KBM-7 (cell line): ENCODE measurements around the gene C7.

Source experiments
- DNase-seq: peaks from one replicate; pipeline ENCODE4 v3.0.0-alpha.2; 2015
- in situ Hi-C: fragments of 300-500 bp; cut with MboI; formaldehyde crosslinking; loops from 2 replicates; pipeline ENCODE4 v1.14.3; 2020; ENCODE audit warnings: low sequenced_read_pairs, low pct_unique_long_range_greater_than_20kb, mixed read lengths

Gene C7

DNA sequence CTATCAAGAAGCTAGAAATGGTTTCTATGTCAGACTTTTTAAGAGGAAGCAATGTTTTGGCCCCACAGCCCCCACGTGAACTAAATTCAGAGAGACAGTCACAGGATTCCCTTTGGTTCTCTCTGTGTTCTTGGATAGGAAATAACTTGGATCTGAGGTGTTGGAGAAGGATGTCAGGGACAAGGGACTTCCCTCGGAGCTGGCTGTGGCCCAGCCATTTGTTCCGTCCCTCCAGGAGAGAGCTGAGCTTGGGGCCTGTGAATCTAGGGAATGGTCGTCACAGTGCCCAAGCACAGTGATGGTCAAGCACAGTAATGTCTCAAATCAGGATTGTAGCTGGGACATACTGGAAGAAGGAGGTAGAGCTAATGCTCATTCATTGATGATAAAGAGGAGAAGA lies 2.0 kb downstream of the C7 start:
- in situ Hi-C loops, result no loop called here
- DNase-seq, result no peak

DNA sequence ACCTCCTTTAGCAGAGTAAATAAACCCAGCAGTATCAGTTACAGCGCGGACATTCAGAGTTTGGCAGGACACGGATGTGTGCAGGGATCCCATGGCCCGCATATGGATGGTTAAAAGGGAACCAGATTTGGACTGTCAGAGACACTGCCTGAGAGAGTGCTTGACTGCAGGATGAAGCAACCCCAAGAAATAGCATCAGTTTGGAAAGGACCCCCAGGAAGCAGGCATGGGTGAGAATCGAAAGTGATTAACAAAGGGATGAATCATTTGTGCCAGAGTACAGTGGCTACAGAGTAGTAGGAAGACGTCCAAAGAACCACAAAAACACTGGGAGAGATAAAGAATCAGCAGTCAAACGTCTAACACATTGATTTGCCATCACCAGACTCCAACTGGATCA lies 5.5 kb downstream of the C7 start:
- in situ Hi-C loops, result no loop called here

DNA sequence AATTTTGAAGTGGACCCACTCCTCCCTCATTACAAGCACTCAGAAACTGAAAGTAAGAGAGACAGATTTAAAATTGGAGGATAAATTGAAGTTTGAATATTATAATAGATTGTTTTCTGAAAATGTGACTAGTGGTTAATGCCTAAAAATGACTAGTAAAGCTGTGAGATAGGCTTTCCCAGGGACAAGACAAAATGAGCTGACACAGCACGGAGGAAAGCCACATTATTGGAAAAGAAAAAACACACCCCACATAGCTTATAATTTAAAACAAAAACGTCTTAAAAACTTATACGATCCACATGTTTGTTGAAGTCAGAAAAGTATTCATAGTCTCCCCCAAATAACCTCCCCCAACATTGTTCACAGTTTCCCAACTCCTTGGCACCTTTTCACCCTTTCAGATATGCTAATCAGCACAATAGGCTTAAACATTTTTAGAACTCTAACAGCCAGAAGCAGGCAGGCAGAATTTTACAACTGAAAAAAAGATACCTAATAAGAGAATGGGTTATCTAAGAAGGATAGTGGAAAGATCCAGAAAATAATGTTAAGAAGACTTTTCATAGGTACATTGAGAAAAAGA lies 6.1 kb downstream of the C7 start:
- no peak for DNase-seq
- in situ Hi-C loops, result no loop called here

More for the DNA sequence above, 5.5 kb downstream of the C7 start:
- no peak for DNase-seq

DNA sequence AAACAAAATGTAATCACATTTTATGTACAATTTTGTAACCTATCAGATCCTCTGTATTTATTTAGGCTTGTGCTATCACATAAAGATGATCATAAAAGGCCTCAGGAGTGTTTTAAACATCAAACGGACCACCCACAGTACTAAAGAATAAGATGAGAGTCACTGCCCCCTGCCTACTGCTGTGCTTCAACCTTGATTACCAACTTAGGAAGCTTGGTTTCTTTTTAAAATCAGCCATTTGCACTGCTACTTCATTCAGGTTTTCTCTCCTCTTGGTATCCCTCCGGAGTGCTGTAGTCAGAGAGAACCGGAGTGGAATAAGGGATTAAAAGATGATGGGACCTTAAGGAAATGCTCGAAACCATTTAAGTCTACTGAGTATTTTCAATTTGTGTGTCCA lies 6.9 kb downstream of the C7 start:
- in situ Hi-C loops, result no loop called here

GRCh38 chr5:40928886-40929448 lies 19.7 kb downstream of the C7 start:
- in situ Hi-C loops, result no loop called here
- DNase-seq, result no peak

More for the DNA sequence above, 6.9 kb downstream of the C7 start:
- no peak for DNase-seq

DNA sequence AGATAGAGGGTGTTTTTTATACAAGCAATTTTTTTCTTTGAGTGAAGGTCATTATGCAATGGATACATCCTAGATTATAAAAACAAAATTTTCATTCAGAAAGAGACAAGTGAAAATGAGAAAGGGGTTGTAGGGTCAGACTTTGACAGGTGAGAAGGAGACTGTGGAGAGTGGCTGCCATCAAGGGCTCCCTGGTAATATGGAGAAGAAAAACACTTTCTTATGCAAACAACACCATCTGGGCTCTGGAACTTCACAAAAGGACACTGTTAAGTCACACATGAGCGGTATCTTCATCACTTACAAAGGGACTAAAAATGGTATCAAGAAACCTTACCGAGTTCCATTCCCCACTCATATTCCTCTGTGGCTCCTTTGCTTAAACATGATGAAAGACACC lies 23.5 kb downstream of the C7 start:
- in situ Hi-C loops, result no loop called here
- no peak for DNase-seq

DNA sequence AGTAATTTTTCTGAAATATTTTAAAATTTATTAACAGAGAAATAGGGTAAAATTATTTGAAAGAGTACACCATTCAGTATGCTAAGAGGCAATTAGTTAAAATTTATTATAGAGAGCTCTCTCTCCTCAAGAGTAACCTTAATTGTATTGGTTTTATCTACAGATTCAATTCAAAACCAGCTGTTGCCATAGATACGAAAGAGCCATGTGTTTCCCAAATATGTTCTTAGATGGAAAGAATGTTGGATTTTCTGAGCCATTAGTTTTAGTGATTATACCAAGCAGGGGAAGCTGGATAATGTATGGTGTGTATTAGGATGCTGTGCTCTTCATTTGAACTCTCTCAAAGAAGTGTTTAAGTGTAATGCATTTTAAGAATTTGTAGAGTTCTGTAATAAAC lies 27.8 kb downstream of the C7 start:
- no peak for DNase-seq
- in situ Hi-C loops, result no loop called here

DNA sequence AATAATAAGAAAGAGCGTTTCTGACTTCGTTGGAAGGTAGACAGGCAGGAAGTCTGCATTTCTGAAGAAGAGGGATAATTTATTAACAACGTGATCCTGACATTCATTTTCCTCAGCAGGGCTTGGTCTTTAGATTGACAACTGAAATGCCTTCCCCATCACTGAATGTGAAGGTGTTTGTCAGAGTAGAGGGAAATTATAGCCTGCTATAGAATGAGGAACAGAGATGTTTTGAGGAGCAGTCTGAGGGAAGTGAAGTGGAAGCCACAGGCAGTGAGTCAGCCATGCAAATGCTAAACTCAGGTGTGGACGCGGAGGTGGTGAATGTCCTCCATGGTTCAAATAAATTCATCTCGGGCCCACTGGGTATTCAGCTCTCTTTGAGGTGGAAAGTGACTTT lies 30.5 kb downstream of the C7 start:
- no peak for DNase-seq
- in situ Hi-C loops, result no loop called here

DNA sequence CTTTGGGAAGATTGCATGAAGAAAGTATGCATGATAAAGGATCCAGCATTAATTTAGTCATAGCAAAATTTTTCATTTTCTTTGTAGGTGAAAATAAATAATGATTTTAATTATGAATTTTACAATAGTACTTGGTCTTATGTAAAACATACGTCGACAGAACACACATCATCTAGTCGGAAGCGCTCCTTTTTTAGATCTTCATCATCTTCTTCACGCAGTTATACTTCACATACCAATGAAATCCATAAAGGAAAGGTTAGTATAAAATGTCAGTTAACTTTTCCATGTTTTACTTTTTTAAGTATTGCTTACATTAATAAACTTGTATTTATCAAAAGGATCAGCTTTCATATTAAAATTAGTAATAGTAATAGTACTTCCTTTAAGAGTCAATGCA lies 35.8 kb downstream of the C7 start:
- no peak for DNase-seq
- in situ Hi-C loops, result no loop called here

DNA sequence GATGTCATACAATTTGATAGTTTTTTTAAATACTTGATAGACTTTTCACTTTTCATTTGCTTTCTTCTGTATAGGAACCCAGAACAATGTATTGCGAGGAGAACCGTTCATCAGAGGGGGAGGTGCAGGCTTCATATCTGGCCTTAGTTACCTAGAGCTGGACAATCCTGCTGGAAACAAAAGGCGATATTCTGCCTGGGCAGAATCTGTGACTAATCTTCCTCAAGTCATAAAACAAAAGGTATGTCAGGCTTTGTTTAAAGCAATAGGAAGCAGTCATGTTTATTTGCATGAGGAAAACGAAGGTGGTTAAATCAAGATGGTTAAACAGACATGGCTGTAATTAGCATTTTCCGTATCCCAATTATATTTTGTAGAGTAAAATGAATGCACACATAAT lies 46.0 kb downstream of the C7 start:
- in situ Hi-C loops, result no loop called here
- no peak for DNase-seq

- in situ Hi-C loops, result no loop called here
Observed at GRCh38 chr5:40957048-40957447, 47.8 kb downstream of the C7 start.

GRCh38 chr5:40958811-40959210 lies 49.5 kb downstream of the C7 start:
- in situ Hi-C loops, result no loop called here
- DNase-seq, result no peak

More at GRCh38 chr5:40957048-40957447, 47.8 kb downstream of the C7 start:
- DNase-seq, result no peak

DNA sequence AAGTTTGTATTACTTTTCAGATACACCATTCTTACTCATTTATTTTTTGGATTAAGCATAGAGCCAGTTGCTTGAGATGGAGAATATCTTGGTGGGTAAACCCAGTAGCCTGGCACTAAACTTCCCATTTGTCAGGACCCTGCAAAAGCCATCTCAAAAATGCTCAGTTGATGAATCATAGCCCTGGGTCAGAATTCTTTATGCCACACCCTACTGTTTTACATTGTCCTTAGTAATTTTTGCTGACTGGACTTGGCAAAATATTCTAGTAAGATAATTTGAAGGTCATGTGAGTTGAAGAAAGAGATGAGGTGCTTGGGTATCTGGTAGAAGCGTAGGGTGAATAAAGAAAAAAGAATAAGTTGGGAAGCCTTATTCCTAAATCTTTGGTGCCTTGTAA lies 50.7 kb downstream of the C7 start:
- in situ Hi-C loops, result no loop called here
- DNase-seq, result no peak

- in situ Hi-C loops, result no loop called here
Observed at GRCh38 chr5:40962207-40962955, 53.1 kb downstream of the C7 start.

DNA sequence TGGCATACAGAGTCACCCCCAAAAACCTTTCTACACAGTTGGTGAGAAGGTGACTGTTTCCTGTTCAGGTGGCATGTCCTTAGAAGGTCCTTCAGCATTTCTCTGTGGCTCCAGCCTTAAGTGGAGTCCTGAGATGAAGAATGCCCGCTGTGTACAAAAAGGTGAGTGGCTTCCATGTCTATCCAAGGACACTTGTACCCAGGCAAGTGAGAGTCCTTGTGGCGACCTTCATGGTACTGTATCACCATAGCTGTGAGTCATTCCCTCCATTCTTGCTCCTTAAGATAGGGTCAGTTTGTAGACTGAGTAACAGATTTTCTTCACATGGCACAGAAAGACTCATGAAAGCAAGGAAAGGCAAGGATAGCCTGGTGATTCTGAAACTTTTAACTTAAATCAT lies 63.1 kb downstream of the C7 start:
- in situ Hi-C loops, result no loop called here
- DNase-seq, result no peak

More at GRCh38 chr5:40962207-40962955, 53.1 kb downstream of the C7 start:
- DNase-seq, result no peak

GRCh38 chr5:40973364-40974004 lies 64.2 kb downstream of the C7 start:
- no peak for DNase-seq
- in situ Hi-C loops, result no loop called here

GRCh38 chr5:40976041-40976440 lies 66.7 kb downstream of the C7 start:
- DNase-seq, result no peak
- in situ Hi-C loops, result no loop called here

GRCh38 chr5:40976836-40977235 lies 67.5 kb downstream of the C7 start:
- DNase-seq, result no peak
- in situ Hi-C loops, result no loop called here

GRCh38 chr5:40981420-40981819 lies 72.1 kb downstream of the C7 start:
- in situ Hi-C loops, result no loop called here
- DNase-seq, result no peak

DNA sequence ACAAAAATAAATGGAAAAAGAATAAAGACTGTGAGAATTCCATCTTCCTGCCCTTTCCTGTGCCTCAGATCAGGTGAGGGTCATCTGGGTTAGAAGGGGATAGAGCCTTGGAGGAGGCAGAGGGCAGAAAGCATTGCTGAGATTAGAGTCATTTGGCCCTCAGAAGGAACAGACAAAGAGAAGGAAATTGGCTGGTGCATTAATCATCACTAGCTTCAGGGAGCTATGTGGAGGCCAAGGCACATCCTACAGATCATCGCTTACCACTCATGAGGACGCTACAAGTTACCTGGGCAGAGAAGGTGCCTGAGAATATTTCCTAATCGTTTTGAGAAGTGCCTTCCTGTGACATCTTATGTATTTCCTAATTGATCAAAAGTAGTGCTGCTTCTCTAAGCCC lies 74.5 kb downstream of the C7 start:
- in situ Hi-C loops, result no loop called here
- DNase-seq, result no peak
